DOHH2 (cell line): ENCODE data around the gene SH3RF3.

ENCODE experiments used
- CTCF ChIP-seq: fragments of 200-600 bp; sonication (generic); IDR thresholded peaks from one replicate; pipeline ENCODE4 v1.5.1; 2014; ENCODE audit warnings: antibody characterized with exemption, mild to moderate bottlenecking, low read depth, low read length; ENCODE audit not compliant: poor library complexity, severe bottlenecking
- EZH2phosphoT487 ChIP-seq: fragments of 200-600 bp; sonication (generic); IDR thresholded peaks from 2 replicates; pipeline ENCODE4 v1.6.1; 2017; ENCODE audit warnings: borderline replicate concordance, mild to moderate bottlenecking, antibody characterized with exemption, low read length, moderate library complexity, mixed read lengths

GRCh38 chr2:109480486-109481195, 351.6 kb downstream of the SH3RF3 start:
- no peak for TF ChIP-seq CTCF
- TF ChIP-seq EZH2phosphoT487 = no peak
